ENCODE data around the gene CIROP. TPM values are rescaled to one million over a fixed set of nuclear protein-coding genes. Genes with fewer than 3 reads are reported as not detected.

The CIROP gene
- polyA plus RNA-seq (2012; ENCODE audit: insufficient read depth, insufficient read length, low read depth) = not detected

- H3K4me3 ChIP-seq (ENCODE audit: low read depth, low read length) = no peak within 1 kb of the TSS
- H3K27me3 ChIP-seq = peaks cover 24% of the 10 kb centered on the region
Observed at GRCh38 chr14:23104591-23105347, at the start of gene CIROP. CIROP (minus strand) TSS chr14:23104989; CDS start chr14:23104920, 69 bp downstream.

GRCh38 chr14:23153851-23154796 is 49.3 kb upstream of the CIROP start:
- no peaks in the 10 kb centered on the region; the same call in 1 of the 2 replicates for H3K4me1 ChIP-seq
- DNase-seq = peak; percentile 34
- H3K4me3 ChIP-seq (ENCODE audit: low read depth, low read length) = no peak overlapping the region

More at GRCh38 chr14:23104591-23105347, at the start of gene CIROP:
- no peak for TF ChIP-seq CTCF (IDR thresholded peaks at IDR 0.05; ENCODE audit: low read depth, low read length)
- no peaks in the 10 kb centered on the region for H3K36me3 ChIP-seq
- DNase-seq = no peak
- no peaks in the 10 kb centered on the region for H3K9me3 ChIP-seq
- H3K4me1 ChIP-seq = no peaks in the 10 kb centered on the region

GRCh38 chr14:23151342-23151741 is 46.6 kb upstream of the CIROP start:
- TF ChIP-seq CTCF (IDR thresholded peaks at IDR 0.05; ENCODE audit: low read depth, low read length) = no peak
- DNase-seq = no peak
- no peaks in the 10 kb centered on the region; the same call in 1 of the 2 replicates for H3K4me1 ChIP-seq

More at GRCh38 chr14:23153851-23154796, 49.3 kb upstream of the CIROP start:
- Histone ChIP-seq H3K9me3 (no peaks in the 10 kb centered on the region), H3K27me3 (no peaks in the 10 kb centered on the region), H3K36me3 (no peaks in the 10 kb centered on the region)
- no peak for TF ChIP-seq CTCF (IDR thresholded peaks at IDR 0.05; ENCODE audit: low read depth, low read length)

GRCh38 chr14:23149745-23150144 is 45.0 kb upstream of the CIROP start:
- Histone ChIP-seq H3K36me3 (no peaks in the 10 kb centered on the region), H3K27me3 (no peaks in the 10 kb centered on the region; the same call in 1 of the 2 replicates), H3K9me3 (no peaks in the 10 kb centered on the region), H3K4me3 (ENCODE audit: low read depth, low read length) (no peak overlapping the region), H3K4me1 (no peaks in the 10 kb centered on the region; the same call in 1 of the 2 replicates)
- no peak for DNase-seq
- TF ChIP-seq CTCF (IDR thresholded peaks at IDR 0.05; ENCODE audit: low read depth, low read length) = no peak

More at GRCh38 chr14:23151342-23151741, 46.6 kb upstream of the CIROP start:
- Histone ChIP-seq H3K36me3 (no peaks in the 10 kb centered on the region), H3K27me3 (no peaks in the 10 kb centered on the region), H3K4me3 (ENCODE audit: low read depth, low read length) (no peak overlapping the region), H3K9me3 (no peaks in the 10 kb centered on the region)

GRCh38 chr14:23148591-23149249 is 43.9 kb upstream of the CIROP start:
- H3K9me3 ChIP-seq = no peaks in the 10 kb centered on the region

More at GRCh38 chr14:23148591-23149249, 43.9 kb upstream of the CIROP start:
- Histone ChIP-seq H3K4me3 (ENCODE audit: low read depth, low read length) (no peak overlapping the region), H3K27me3 (no peaks in the 10 kb centered on the region; the same call in 1 of the 2 replicates), H3K36me3 (no peaks in the 10 kb centered on the region), H3K4me1 (no peaks in the 10 kb centered on the region)
- no peak for TF ChIP-seq CTCF (IDR thresholded peaks at IDR 0.05; ENCODE audit: low read depth, low read length)
- DNase-seq = no peak
